Naive thymus-derived CD4-positive, alpha-beta T cell (primary cell): Measurements from ENCODE around the gene KSR2. TPM values are rescaled to one million over a fixed set of nuclear protein-coding genes. Genes with fewer than 3 reads are reported as not detected.
A peak's percentile ranks its signal among the peaks of the same experiment; 100 is the strongest.

Source experiments
- ATAC-seq: fragments of 150-1000 bp; cut with Tn5 transposase; 2 replicates; pipeline ENCODE4 v1.10.0; 2021; ENCODE audit warnings: mild to moderate bottlenecking, moderate library complexity
- CTCF ChIA-PET: fragments of 350-600 bp; sonication (Branson Sonifier 250); formaldehyde crosslinking; loops from one replicate; lab custom pipeline; 2021; ENCODE audit warnings: antibody characterized with exemption; lab: Charles Lee
- POLR2A ChIA-PET: fragments of 350-600 bp; sonication (Branson Sonifier 250); formaldehyde crosslinking; loops from one replicate; lab custom pipeline; 2021; ENCODE audit warnings: antibody characterized with exemption, inconsistent platforms; lab: Charles Lee
- DNase-seq, 9 donors: peaks; one replicate each; pipeline versions ENCODE4 v3.0.0 to v3.0.0-alpha.2; 2020 to 2022; ENCODE audit warnings: mixed read lengths in 1 of 9
- H3K27ac ChIP-seq: one replicate; pipeline ENCODE4 v1.7.0; 2013; ENCODE audit warnings: mild to moderate bottlenecking, low read depth, low read length, moderate library complexity
- H3K27me3 ChIP-seq, 2 donors: one replicate each; pipeline ENCODE4 v1.7.0; 2013; ENCODE audit warnings: low read length in 2 of 2, mild to moderate bottlenecking in 2 of 2, moderate library complexity in 2 of 2; ENCODE audit not compliant: control insufficient read depth in 2 of 2, insufficient read depth in 2 of 2
- H3K36me3 ChIP-seq, 3 experiments: 1 replicate in 2 of 3; 2 replicates in 1 of 3; pipeline ENCODE4 v1.7.0; 2013; ENCODE audit warnings: low read length in 3 of 3, mild to moderate bottlenecking in 3 of 3, moderate library complexity in 1 of 3; ENCODE audit not compliant: insufficient read depth in 3 of 3, control insufficient read depth in 2 of 3
- H3K4me1 ChIP-seq, 2 donors: one replicate each; pipeline ENCODE4 v1.7.0; 2013; ENCODE audit warnings: low read length in 2 of 2, mild to moderate bottlenecking in 2 of 2, moderate library complexity in 1 of 2; ENCODE audit not compliant: control insufficient read depth in 2 of 2, insufficient read depth in 2 of 2
- H3K4me3 ChIP-seq: 2 replicates; pipeline ENCODE4 v1.7.0; 2013; ENCODE audit warnings: mild to moderate bottlenecking, low read length
- H3K9me3 ChIP-seq, 3 experiments: 1 replicate in 2 of 3; 2 replicates in 1 of 3; pipeline ENCODE4 v1.7.0; 2013; ENCODE audit warnings: low read length in 3 of 3; ENCODE audit not compliant: control insufficient read depth in 2 of 3
- H3K27ac Mint-ChIP-seq, 9 donors: one replicate each; pipeline ENCODE4 v1.8.0; 2020 to 2022; ENCODE audit warnings: mixed read lengths in 9 of 9, mild to moderate bottlenecking in 8 of 9, moderate library complexity in 5 of 9, inconsistent platforms in 2 of 9
- H3K27me3 Mint-ChIP-seq, 5 donors: one replicate each; pipeline ENCODE4 v1.8.0; 2021 to 2022; ENCODE audit warnings: mixed read lengths in 5 of 5, mild to moderate bottlenecking in 1 of 5
- H3K36me3 Mint-ChIP-seq, 5 donors: one replicate each; pipeline ENCODE4 v1.8.0; 2020 to 2022; ENCODE audit warnings: mixed read lengths in 5 of 5, mild to moderate bottlenecking in 3 of 5, inconsistent platforms in 1 of 5
- H3K4me1 Mint-ChIP-seq, 7 donors: one replicate each; pipeline ENCODE4 v1.8.0; 2020 to 2022; ENCODE audit warnings: mixed read lengths in 7 of 7, mild to moderate bottlenecking in 3 of 7, inconsistent platforms in 1 of 7
- H3K4me3 Mint-ChIP-seq, 10 donors: one replicate each; pipeline ENCODE4 v1.8.0; 2020 to 2022; ENCODE audit warnings: mild to moderate bottlenecking in 10 of 10, mixed read lengths in 10 of 10, moderate library complexity in 6 of 10, inconsistent platforms in 2 of 10
- H3K9me3 Mint-ChIP-seq, 11 donors: one replicate each; pipeline ENCODE4 v1.8.0; 2020 to 2022; ENCODE audit warnings: mixed read lengths in 11 of 11, mild to moderate bottlenecking in 4 of 11, inconsistent platforms in 1 of 11, moderate library complexity in 1 of 11
- intact Hi-C, 2 donors: fragments of 100-400 bp; cut with micrococcal nuclease; formaldehyde crosslinking; loops; one replicate each; pipeline ENCODE4 v1.15.1; 2023
- polyA plus RNA-seq, 2 donors: library from polyadenylated mRNA; unstranded; fragments of 300-500 nt; fragmentation: Illumina TruSeq; gene quantifications; one replicate each; pipeline ENCODE4 v1.2.3, GENCODE V29; 2021
- total RNA-seq, 6 experiments: library from RNA in 5 of 6; stranded (reverse) in 5 of 6; gene quantifications; 1 replicate in 5 of 6; 2 replicates in 1 of 6; pipeline ENCODE4 v1.2.3 and lab custom pipeline; 2021 to 2026

Gene KSR2
- total and polyA plus RNA-seq, 7 experiments from 2014 or later = 0.03 to 0.07 TPM; not detected in 5

DNA sequence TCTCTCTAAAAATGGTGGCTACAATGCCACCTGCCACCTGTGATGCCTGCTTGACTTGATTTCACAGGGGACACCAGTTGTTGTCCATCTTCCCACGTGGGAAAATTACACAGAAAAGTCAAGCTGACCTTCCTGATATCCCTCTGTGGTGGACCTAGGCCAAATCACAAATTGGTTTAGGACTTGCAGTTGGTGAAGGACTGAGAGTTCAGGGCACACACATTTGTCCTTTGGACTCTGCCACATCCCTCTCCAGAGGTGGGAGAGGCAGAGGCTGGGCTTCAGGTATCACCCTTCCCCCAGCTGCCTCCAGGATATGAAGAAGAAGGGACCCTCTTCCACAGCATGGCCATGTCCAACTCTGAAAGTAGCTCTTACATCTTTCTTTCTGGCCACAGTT lies 551.8 kb downstream of the KSR2 start:
- H3K27ac Mint-ChIP-seq = no peak overlapping the region
- POLR2A ChIA-PET = no interaction called here

GRCh38 chr12:117412465-117413188 lies 556.2 kb downstream of the KSR2 start:
- no peaks in the 10 kb centered on the region for H3K9me3 ChIP-seq
- no peak overlapping the region for H3K4me3 ChIP-seq
- H3K36me3 Mint-ChIP-seq = no peaks in the 10 kb centered on the region
- H3K36me3 ChIP-seq = no peaks in the 10 kb centered on the region
- no peak overlapping the region for H3K27ac Mint-ChIP-seq
- intact Hi-C loops = no loop called here
- ATAC-seq (no peak), DNase-seq (no peak)
- peaks cover 0 to 11% (median 8%) of the 10 kb centered on the region in 5 donors for H3K27me3 Mint-ChIP-seq
- ChIA-PET POLR2A (no interaction called here), CTCF (no interaction called here)
- no peaks in the 10 kb centered on the region for H3K4me1 Mint-ChIP-seq
- H3K9me3 Mint-ChIP-seq = peaks cover 0 to 9% (median 0%) of the 10 kb centered on the region in 11 donors
- no peak overlapping the region for H3K4me3 Mint-ChIP-seq
- no peaks in the 10 kb centered on the region for H3K4me1 ChIP-seq
- H3K27ac ChIP-seq = no peak overlapping the region
- H3K27me3 ChIP-seq = no peaks in the 10 kb centered on the region

More for the DNA sequence above, 551.8 kb downstream of the KSR2 start:
- Histone ChIP-seq H3K4me3 (no peak overlapping the region), H3K9me3 (no peaks in the 10 kb centered on the region), H3K4me1 (no peaks in the 10 kb centered on the region), H3K27ac (no peak overlapping the region), H3K27me3 (no peaks in the 10 kb centered on the region), H3K36me3 (no peaks in the 10 kb centered on the region)
- Mint-ChIP-seq H3K36me3 (no peaks in the 10 kb centered on the region), H3K4me1 (no peaks in the 10 kb centered on the region), H3K27me3 (peaks cover 0 to 17% (median 11%) of the 10 kb centered on the region in 5 donors), H3K9me3 (peaks cover 0 to 9% (median 1%) of the 10 kb centered on the region in 11 donors), H3K4me3 (no peak overlapping the region)
- CTCF ChIA-PET = no interaction called here
- intact Hi-C loops = no loop called here
- ATAC-seq (no peak), DNase-seq (no peak)

- Histone ChIP-seq H3K4me3 (no peak overlapping the region), H3K27ac (no peak overlapping the region), H3K9me3 (no peaks in the 10 kb centered on the region), H3K4me1 (no peaks in the 10 kb centered on the region), H3K36me3 (no peaks in the 10 kb centered on the region), H3K27me3 (no peaks in the 10 kb centered on the region)
- ATAC-seq (no peak), DNase-seq (no peak)
- Mint-ChIP-seq H3K4me1 (no peaks in the 10 kb centered on the region), H3K27ac (no peak overlapping the region), H3K27me3 (peaks cover 0 to 12% (median 11%) of the 10 kb centered on the region in 5 donors), H3K9me3 (peaks cover 0 to 11% (median 3%) of the 10 kb centered on the region in 11 donors), H3K36me3 (no peaks in the 10 kb centered on the region), H3K4me3 (no peak overlapping the region)
- ChIA-PET CTCF (no interaction called here), POLR2A (no interaction called here)
- intact Hi-C loops = no loop called here
Measured at GRCh38 chr12:117409286-117409685, 559.5 kb downstream of the KSR2 start.

DNA sequence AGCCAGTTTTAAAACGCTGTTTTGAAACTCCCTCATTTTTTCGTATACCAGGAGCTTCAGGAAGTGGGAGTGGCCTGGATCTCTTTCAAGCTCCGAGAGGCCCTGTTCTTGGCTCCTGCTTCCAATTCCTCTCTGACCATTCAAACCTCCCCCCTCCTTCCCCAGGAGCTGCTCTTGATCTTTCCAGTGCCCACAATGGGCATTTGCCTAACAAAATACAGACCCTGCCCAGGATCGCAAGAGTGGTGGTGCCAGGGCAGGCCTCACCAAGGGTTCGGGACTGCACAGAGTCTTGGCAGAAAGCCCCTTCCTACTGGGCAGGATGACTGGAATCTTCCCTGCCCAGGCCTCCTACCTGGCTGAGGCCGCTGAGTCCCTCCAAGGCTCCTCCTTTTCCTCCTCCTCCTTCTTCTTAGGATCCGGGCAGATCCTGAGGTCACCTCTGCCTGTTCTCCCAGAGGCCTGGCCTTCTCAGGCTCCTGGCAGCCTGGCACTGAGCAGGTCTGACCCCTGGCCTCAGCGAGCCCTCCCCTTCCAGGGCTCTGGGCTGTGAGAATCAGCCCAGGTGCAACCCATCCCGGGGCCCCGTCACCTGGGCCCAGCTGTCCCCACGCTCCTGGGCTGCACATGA lies 560.5 kb downstream of the KSR2 start:
- H3K4me1 ChIP-seq = no peaks in the 10 kb centered on the region
- Mint-ChIP-seq H3K4me3 (no peak overlapping the region), H3K36me3 (no peaks in the 10 kb centered on the region), H3K27ac (no peak overlapping the region), H3K27me3 (peaks cover 0 to 13% (median 4%) of the 10 kb centered on the region in 5 donors), H3K9me3 (peaks cover 0 to 14% (median 3%) of the 10 kb centered on the region in 11 donors), H3K4me1 (no peaks in the 10 kb centered on the region)
- no peaks in the 10 kb centered on the region for H3K36me3 ChIP-seq
- no peak for DNase-seq
- no peaks in the 10 kb centered on the region for H3K9me3 ChIP-seq
- no peak overlapping the region for H3K4me3 ChIP-seq
- no peaks in the 10 kb centered on the region for H3K27me3 ChIP-seq
- no peak overlapping the region for H3K27ac ChIP-seq
- ChIA-PET CTCF (no interaction called here), POLR2A (no interaction called here)
- no peak for ATAC-seq
- intact Hi-C loops = no loop called here

- H3K9me3 Mint-ChIP-seq = peaks cover 2 to 28% (median 11%) of the 10 kb centered on the region in 11 donors
- peak; percentile 36 for ATAC-seq
- H3K27me3 Mint-ChIP-seq = peaks cover 0 to 12% (median 7%) of the 10 kb centered on the region in 5 donors
- H3K4me1 Mint-ChIP-seq = no peaks in the 10 kb centered on the region
- intact Hi-C loops = no loop called here
- no peak overlapping the region for H3K27ac ChIP-seq
- no peaks in the 10 kb centered on the region for H3K27me3 ChIP-seq
- POLR2A ChIA-PET = no interaction called here
- H3K36me3 Mint-ChIP-seq = peaks cover 0 to 5% (median 0%) of the 10 kb centered on the region in 5 donors
- no peaks in the 10 kb centered on the region for H3K36me3 ChIP-seq
- H3K4me3 ChIP-seq = no peak overlapping the region
- no peaks in the 10 kb centered on the region for H3K4me1 ChIP-seq
- H3K9me3 ChIP-seq = peaks cover 0 to 5% (median 0%) of the 10 kb centered on the region in 3 experiments
- DNase-seq = no peak
- H3K4me3 Mint-ChIP-seq = no peak overlapping the region
- CTCF ChIA-PET = no interaction called here
- no peak overlapping the region for H3K27ac Mint-ChIP-seq
Measured at GRCh38 chr12:117404940-117405339, 563.9 kb downstream of the KSR2 start.

DNA sequence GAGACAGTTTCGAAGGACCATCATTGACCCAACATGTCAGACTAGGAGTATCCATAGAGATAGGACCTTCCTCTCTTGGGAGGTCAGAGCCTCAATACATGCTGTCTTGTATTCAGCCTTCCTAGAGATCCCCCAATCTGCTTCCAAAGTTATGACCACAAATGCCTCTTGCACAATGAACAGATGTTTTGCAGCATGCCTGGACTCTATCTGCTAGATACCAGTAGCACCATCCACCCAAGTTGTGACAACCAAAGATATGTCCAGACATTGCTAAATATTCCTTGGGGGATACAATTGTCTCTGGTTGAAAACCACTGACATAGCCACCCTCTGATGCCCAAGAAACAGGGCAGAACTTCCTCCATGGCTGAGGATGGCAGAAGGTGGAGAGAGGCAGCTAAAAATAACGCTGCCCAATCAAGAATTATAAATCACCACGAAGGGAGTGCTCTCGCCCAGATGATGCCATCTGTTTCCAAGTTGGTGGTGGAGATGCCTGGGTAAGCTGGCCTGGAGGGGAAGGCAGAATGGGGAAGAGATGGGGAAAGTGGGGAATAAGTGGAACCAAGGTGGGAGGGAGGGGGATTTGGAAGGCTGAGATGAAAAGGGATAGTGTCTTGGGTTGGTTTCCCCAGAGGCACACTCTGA lies 564.5 kb downstream of the KSR2 start:
- CTCF ChIA-PET = no interaction called here
- H3K4me3 Mint-ChIP-seq = no peak overlapping the region
- intact Hi-C loops = no loop called here
- Histone ChIP-seq H3K36me3 (no peaks in the 10 kb centered on the region), H3K27me3 (no peaks in the 10 kb centered on the region), H3K9me3 (peaks cover 0 to 5% (median 0%) of the 10 kb centered on the region in 3 experiments), H3K27ac (no peak overlapping the region), H3K4me1 (no peaks in the 10 kb centered on the region), H3K4me3 (no peak overlapping the region)
- no peaks in the 10 kb centered on the region for H3K4me1 Mint-ChIP-seq
- DNase-seq (no peak), ATAC-seq (no peak)
- POLR2A ChIA-PET = no interaction called here
- peaks cover 0 to 5% (median 0%) of the 10 kb centered on the region in 5 donors for H3K36me3 Mint-ChIP-seq
- peaks cover 2 to 31% (median 12%) of the 10 kb centered on the region in 11 donors for H3K9me3 Mint-ChIP-seq
- peak overlapping the region in 1 of 9 donors; percentile 51 for H3K27ac Mint-ChIP-seq
- peaks cover 0 to 10% (median 7%) of the 10 kb centered on the region in 5 donors for H3K27me3 Mint-ChIP-seq
